AG09319 (cell line): ENCODE results near the gene AGBL1.
A peak's percentile ranks its signal among the peaks of the same experiment; 100 is the strongest.

Source experiments
- DNase-seq: peaks from one replicate; pipeline ENCODE4 v3.0.0-alpha.2; 2010; ENCODE audit warnings: low read depth; ENCODE audit errors: extremely low read depth
- CTCF ChIP-seq: IDR thresholded peaks from 2 replicates; pipeline ENCODE4 v1.5.1; 2011; ENCODE audit warnings: low read depth, mild to moderate bottlenecking, inconsistent platforms, low read length, moderate library complexity

Gene AGBL1

DNA sequence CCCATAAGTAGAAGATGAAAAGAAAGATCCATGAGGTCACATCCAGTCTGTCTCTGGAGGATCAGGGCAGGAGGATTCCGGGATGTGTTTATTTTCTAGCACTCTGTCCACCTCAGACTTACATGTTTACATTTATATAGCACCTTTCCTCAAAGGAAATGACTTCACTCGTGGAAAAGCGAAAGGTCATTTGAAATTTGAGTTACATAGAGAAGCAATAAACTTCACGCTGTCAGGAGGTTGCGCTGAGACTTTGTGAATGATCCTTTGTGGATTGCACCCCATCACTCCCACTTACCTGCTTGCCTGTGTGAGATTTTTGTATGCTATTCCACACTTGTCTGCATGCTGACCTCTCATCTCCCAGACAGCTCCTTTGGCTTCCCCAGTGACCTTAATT lies 540.5 kb downstream of the AGBL1 start:
- TF ChIP-seq CTCF, result no peak
- DNase-seq, result no peak

DNA sequence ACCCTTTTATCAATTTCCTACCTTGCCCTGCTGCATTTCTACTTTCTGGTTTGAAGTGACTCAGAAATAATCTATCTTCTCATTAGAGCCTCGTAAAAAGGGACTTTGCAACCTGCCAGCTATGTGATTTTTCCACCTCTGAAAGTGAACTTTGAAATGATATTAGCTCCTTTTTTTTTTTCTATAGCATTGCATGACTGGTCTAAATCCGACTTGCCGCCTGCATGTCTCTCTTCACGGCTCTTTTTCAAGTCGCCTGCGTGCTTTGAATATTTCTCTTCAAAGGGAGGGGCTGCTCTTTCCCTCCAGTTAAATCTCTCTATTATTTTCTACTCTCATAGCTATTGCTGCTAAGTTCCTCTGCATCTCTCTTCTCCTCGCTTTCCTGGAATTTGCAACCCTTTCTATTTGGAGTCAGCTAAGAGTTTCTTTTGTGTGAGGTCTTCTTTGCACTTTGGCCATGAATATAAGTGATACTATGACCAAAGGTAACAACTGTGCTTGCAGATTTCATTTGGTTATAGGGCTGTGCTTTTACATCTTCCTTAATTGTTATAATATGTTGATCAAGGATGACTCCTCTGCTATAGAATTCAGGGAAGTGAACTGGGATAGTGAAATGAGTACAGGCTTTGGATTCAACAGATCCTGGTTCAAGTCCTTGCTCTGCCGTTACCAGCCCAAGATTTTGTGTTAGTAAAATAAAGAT lies 541.1 kb downstream of the AGBL1 start:
- no peak for TF ChIP-seq CTCF
- DNase-seq, result no peak

DNA sequence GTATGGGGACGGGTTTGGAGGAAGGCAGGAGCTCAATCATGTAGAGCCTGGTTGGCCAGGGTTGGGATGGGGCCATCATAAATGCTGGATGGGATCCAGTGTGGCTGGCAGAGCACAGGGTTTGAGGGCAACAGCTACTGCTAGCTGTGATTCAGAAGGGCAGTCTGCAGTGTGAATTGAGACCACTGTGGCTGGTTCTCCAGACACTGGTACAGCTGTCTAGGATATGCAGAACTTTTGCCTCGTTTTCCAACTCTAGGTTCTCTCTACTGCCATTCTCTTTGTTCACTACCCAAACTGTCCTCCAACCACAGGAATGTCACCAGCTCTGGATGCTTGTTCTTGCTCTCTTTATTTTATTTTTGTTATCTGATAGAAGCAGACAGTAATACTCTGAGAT lies 543.6 kb downstream of the AGBL1 start:
- TF ChIP-seq CTCF, result no peak
- no peak for DNase-seq

DNA sequence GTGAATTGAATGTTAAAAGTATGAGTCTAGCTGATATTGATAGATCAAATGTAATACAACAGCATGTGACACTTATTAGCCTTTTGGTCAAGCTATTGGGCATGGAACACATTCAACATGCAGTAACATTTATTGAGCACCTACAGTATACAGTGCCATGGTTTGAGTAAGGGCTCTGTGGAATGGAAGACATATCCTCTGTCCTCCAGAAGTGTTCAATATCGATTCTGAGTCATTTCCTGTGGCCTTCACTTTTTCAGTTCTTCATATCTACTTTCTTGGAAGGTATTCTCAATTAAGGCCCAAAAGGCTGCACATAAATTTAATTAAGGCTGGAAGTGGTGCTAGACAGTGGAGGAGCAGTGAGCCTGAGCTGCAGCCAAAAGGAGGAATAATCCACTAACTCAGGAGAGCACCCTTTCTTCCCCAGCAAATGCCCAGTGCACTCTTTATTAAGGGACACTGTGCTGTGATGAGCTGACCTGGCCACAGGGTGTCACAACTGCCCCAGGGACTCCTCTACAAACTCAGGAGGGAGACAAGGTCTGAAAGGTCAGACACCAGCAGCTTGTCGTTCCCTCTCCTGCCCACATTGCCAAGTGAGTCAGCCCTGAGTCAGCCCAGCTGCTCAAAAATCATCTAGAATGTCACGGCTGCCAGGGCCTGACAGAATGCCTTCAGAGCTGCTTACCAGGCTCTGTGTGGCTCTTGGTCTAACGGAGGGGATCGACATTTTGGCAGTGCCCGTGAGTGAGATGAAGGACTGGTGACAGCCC lies 544.8 kb downstream of the AGBL1 start:
- peak; percentile 6; the same call in 1 of the 2 replicates for TF ChIP-seq CTCF
- DNase-seq, result peak; percentile 2

GRCh38 chr15:86629409-86630356 lies 550.0 kb downstream of the AGBL1 start:
- DNase-seq, result no peak
- no peak for TF ChIP-seq CTCF

GRCh38 chr15:86630946-86631345 lies 551.3 kb downstream of the AGBL1 start:
- TF ChIP-seq CTCF, result no peak
- no peak for DNase-seq
